Calu3 (cell line): ENCODE data around the gene GAREM1. TPM values are rescaled to one million over a fixed set of nuclear protein-coding genes. Genes with fewer than 3 reads are reported as not detected.

Experiments used
- BruUV-seq: library from RNA; stranded (reverse); fragments of 400-500 nt; replicated peaks from 2 replicates; lab custom pipeline; 2021; lab: Mats Ljungman, UMichigan
- CTCF ChIA-PET: fragments of 300-600 bp; sonication (Branson Sonifier 250); formaldehyde crosslinking; loops from one replicate; lab custom pipeline; 2022; ENCODE audit warnings: antibody characterized with exemption; lab: Charles Lee
- DNase-seq: peaks from one replicate; pipeline ENCODE4 v3.0.0; 2022
- H3K27ac Mint-ChIP-seq: one replicate; pipeline ENCODE4 v1.8.0; 2022; ENCODE audit warnings: mixed read lengths; ENCODE audit not compliant: unreplicated experiment
- H3K27me3 Mint-ChIP-seq: one replicate; pipeline ENCODE4 v1.8.0; 2022; ENCODE audit warnings: mixed read lengths; ENCODE audit not compliant: unreplicated experiment
- H3K36me3 Mint-ChIP-seq: one replicate; pipeline ENCODE4 v1.8.0; 2022; ENCODE audit warnings: mild to moderate bottlenecking, moderate library complexity, mixed read lengths; ENCODE audit not compliant: insufficient read depth, unreplicated experiment
- H3K4me1 Mint-ChIP-seq: one replicate; pipeline ENCODE4 v1.8.0; 2022; ENCODE audit warnings: mild to moderate bottlenecking, low read depth, mixed read lengths; ENCODE audit not compliant: unreplicated experiment
- H3K4me3 Mint-ChIP-seq: one replicate; pipeline ENCODE4 v1.8.0; 2022; ENCODE audit warnings: mild to moderate bottlenecking, low read depth, moderate library complexity, mixed read lengths; ENCODE audit not compliant: unreplicated experiment
- H3K9me3 Mint-ChIP-seq: one replicate; pipeline ENCODE4 v1.8.0; 2022; ENCODE audit warnings: low read depth, mixed read lengths; ENCODE audit not compliant: unreplicated experiment
- CTCF ChIP-seq: fragments of 200-600 bp; IDR thresholded peaks from one replicate; pipeline ENCODE4 v1.8.0; 2022; ENCODE audit warnings: antibody characterized with exemption; ENCODE audit not compliant: unreplicated experiment
- intact Hi-C: fragments of 100-400 bp; cut with micrococcal nuclease; formaldehyde crosslinking; loops from one replicate; pipeline ENCODE4 v1.10.0; 2022; ENCODE audit not compliant: unreplicated experiment
- total RNA-seq: library from RNA; stranded (reverse); gene quantifications from 2 replicates; pipeline ENCODE4 v1.2.3, GENCODE V29; 2022

Gene GAREM1
- total RNA-seq, 1 experiment from 2014 or later, result 19.3 TPM

- CTCF ChIA-PET, result no interaction called here
- DNase-seq, result no peak
- no peaks in the 10 kb centered on the region for H3K36me3 Mint-ChIP-seq
- intact Hi-C loops, result loop anchor here (5.0 kb wide), 2 partner anchors 42 to 43 kb away; no protein-coding TSS in a partner anchor
- H3K27me3 Mint-ChIP-seq, result no peaks in the 10 kb centered on the region
- BruUV-seq, result no TSS peak
- TF ChIP-seq CTCF, result no peak
- no peak overlapping the region for H3K4me3 Mint-ChIP-seq
- H3K9me3 Mint-ChIP-seq, result no peaks in the 10 kb centered on the region
- H3K4me1 Mint-ChIP-seq, result peaks cover 61% of the 10 kb centered on the region
- H3K27ac Mint-ChIP-seq, result no peak overlapping the region
Measured at GRCh38 chr18:32424696-32425095, 46.0 kb downstream of the GAREM1 start.

GRCh38 chr18:32422978-32423740, 47.5 kb downstream of the GAREM1 start:
- DNase-seq, result no peak
- intact Hi-C loops, result no loop called here
- H3K4me3 Mint-ChIP-seq, result no peak overlapping the region
- no peak overlapping the region for H3K27ac Mint-ChIP-seq
- H3K4me1 Mint-ChIP-seq, result peaks cover 46% of the 10 kb centered on the region
- CTCF ChIA-PET, result no interaction called here
- no peak for TF ChIP-seq CTCF
- no peaks in the 10 kb centered on the region for H3K27me3 Mint-ChIP-seq
- H3K36me3 Mint-ChIP-seq, result no peaks in the 10 kb centered on the region
- H3K9me3 Mint-ChIP-seq, result no peaks in the 10 kb centered on the region
- BruUV-seq, result no TSS peak

DNA sequence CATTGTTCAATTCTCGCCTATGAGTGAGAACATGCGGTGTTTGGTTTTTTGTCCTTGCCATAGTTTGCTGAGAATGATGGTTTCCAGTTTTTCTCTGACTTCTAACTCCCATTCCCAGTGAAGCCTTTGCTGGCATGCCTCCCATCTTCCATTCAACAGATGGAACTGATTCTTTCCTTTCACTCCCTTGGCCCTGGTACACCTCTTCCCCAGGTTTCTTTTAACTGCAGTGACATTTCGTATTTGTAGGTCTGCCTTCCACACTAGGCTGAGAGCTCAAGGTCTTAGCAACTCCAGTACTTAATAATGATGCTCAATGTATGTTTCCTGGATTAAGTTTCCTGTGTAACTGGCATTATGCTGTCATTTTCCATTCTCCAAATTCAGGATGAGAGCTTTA, 48.5 kb downstream of the GAREM1 start:
- CTCF ChIA-PET, result no interaction called here
- H3K9me3 Mint-ChIP-seq, result peaks cover 2% of the 10 kb centered on the region
- no peak overlapping the region for H3K27ac Mint-ChIP-seq
- BruUV-seq, result no TSS peak
- no peak overlapping the region for H3K4me3 Mint-ChIP-seq
- intact Hi-C loops, result no loop called here
- H3K36me3 Mint-ChIP-seq, result no peaks in the 10 kb centered on the region
- no peaks in the 10 kb centered on the region for H3K27me3 Mint-ChIP-seq
- TF ChIP-seq CTCF, result no peak
- no peak for DNase-seq
- peaks cover 36% of the 10 kb centered on the region for H3K4me1 Mint-ChIP-seq

- Mint-ChIP-seq H3K4me3 (no peak overlapping the region), H3K27ac (no peak overlapping the region), H3K36me3 (no peaks in the 10 kb centered on the region), H3K4me1 (peaks cover 25% of the 10 kb centered on the region), H3K27me3 (no peaks in the 10 kb centered on the region), H3K9me3 (peaks cover 2% of the 10 kb centered on the region)
- TF ChIP-seq CTCF, result no peak
- CTCF ChIA-PET, result no interaction called here
- intact Hi-C loops, result no loop called here
- BruUV-seq, result no TSS peak
- no peak for DNase-seq
Measured at GRCh38 chr18:32420084-32420750, 50.5 kb downstream of the GAREM1 start.
